ENCODE data around the gene IQCE.
"Not testable (repeated sequence)": the region's sequence is repeated elsewhere in the genome, so short reads cannot be mapped to it uniquely, and the experiment has no call there.

The IQCE gene

GRCh38 chr7:2553831-2554581 lies 4.8 kb upstream of the IQCE start:
- DNase-seq (ENCODE audit: low spot score) = no peak

GRCh38 chr7:2554661-2555111 lies 4.1 kb upstream of the IQCE start:
- no peak for DNase-seq (ENCODE audit: low spot score)

- DNase-seq (ENCODE audit: low spot score) = peak; percentile 92
These were observed 3.4 kb upstream of the IQCE start, which contains the start of gene BRAT1 for GRCh38 chr7:2555121-2556052. TSS of gene BRAT1 (minus strand) at chr7:2555524. CDS start at chr7:2554431, 1,093 bp downstream.

GRCh38 chr7:2559283-2559950 lies 638 bp downstream of the IQCE start:
- no peak for DNase-seq (ENCODE audit: low spot score)

- DNase-seq (ENCODE audit: low spot score) = not testable (repeated sequence)
These were observed 5.2 kb downstream of the IQCE start for GRCh38 chr7:2563955-2564354.

- DNase-seq (ENCODE audit: low spot score) = no peak
These were observed 6.3 kb downstream of the IQCE start for GRCh38 chr7:2564970-2565540.

- no peak for DNase-seq (ENCODE audit: low spot score)
These were observed 7.6 kb downstream of the IQCE start for GRCh38 chr7:2566348-2566889.

- DNase-seq (ENCODE audit: low spot score) = peak; percentile 20
These were observed 8.3 kb downstream of the IQCE start for GRCh38 chr7:2566890-2567678.

- peak; percentile 67 for DNase-seq (ENCODE audit: low spot score)
These were observed 9.0 kb downstream of the IQCE start for GRCh38 chr7:2567679-2568278.

- no peak for DNase-seq (ENCODE audit: low spot score)
These were observed 9.9 kb downstream of the IQCE start for GRCh38 chr7:2568521-2569223.

GRCh38 chr7:2569421-2569820 lies 10.6 kb downstream of the IQCE start:
- DNase-seq (ENCODE audit: low spot score) = no peak

GRCh38 chr7:2570021-2570420 lies 11.2 kb downstream of the IQCE start:
- DNase-seq (ENCODE audit: low spot score) = no peak

GRCh38 chr7:2571409-2571808 lies 12.6 kb downstream of the IQCE start:
- no peak for DNase-seq (ENCODE audit: low spot score)

GRCh38 chr7:2572101-2572842 lies 13.5 kb downstream of the IQCE start:
- DNase-seq (ENCODE audit: low spot score) = no peak

- no peak for DNase-seq (ENCODE audit: low spot score)
These were observed 15.0 kb downstream of the IQCE start for GRCh38 chr7:2573761-2574160.

GRCh38 chr7:2575046-2575732 lies 16.4 kb downstream of the IQCE start:
- DNase-seq (ENCODE audit: low spot score) = no peak

GRCh38 chr7:2575733-2576340 lies 17.1 kb downstream of the IQCE start:
- DNase-seq (ENCODE audit: low spot score) = no peak

Data from globus pallidus (tissue), 1 donor.